ENCODE data around the gene SLC17A9.

Gene SLC17A9

DNA sequence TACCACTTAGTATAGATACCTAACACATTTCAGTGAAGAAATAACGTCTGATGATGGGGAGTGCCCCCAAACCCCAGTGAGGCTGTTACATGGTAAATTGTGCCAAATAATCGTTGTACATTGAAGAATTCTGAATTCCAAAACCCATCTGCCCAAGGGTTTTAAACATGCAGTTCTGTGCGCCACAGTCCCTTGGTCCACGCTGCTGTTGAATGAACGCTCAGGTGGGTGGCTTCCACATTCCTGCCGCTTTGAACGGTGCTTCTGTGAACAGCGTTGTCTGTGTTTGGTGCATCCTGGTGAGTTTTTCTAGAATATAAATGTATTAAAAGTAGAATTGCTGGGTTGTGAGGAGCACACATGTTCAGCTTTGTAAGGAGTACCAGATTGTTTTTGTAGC, 11.6 kb upstream of the SLC17A9 start:
- no peak for DNase-seq

DNA sequence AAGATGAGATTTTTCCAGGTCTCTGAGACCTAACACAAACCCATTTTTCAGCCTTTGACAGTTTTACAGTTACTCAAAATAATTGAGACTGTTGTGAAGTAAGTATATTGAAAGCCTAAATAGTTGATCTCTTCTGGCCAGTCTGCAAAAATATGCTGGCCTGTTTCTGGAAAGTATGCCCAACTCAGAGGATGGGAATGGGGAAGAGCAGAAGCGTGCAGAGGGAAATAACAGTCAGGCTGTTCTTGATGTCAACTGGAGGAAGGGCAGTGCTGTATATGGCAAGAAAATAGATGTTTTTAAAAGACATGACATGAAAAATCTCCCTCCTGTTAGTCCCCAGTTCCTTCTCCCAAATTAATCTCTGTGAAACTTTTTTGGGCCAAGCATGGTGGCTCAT, 10.7 kb upstream of the SLC17A9 start:
- no peak for DNase-seq

DNA sequence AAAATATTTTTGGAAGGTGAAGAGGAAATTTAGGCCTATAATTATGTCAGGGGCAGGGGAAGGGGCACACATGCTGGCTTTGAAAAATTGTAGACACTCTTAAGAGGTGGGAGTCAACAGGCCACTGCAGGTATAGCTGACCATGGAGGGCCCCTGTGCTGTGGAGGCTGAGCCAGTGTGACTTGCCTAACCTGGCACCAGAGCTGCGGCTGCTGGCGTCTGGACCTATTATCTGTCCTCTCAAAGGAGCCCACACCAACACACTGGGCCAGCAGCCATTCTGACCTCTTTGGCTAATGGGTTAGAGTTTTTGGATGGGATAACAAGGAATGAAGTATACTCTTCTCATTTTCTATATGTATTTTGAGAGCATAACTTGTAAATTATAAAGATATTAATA, 10.1 kb upstream of the SLC17A9 start:
- no peak for DNase-seq

DNA sequence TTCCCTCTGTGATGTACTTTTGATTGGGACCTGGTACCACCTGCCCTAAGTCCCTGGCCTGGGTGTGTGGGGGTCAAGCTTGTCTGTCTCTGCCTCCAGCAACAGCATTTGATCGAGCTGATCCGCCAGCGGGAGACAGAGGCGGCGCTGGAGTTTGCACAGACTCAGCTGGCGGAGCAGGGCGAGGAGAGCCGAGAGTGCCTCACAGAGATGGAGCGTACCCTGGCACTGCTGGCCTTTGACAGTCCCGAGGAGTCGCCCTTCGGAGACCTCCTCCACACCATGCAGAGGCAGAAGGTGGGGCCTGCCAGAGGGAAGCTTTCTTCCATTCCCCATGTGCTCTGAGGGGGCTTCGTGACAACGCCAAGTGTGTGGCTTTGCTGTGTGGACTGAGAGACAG, 9.1 kb upstream of the SLC17A9 start:
- no peak for DNase-seq

DNA sequence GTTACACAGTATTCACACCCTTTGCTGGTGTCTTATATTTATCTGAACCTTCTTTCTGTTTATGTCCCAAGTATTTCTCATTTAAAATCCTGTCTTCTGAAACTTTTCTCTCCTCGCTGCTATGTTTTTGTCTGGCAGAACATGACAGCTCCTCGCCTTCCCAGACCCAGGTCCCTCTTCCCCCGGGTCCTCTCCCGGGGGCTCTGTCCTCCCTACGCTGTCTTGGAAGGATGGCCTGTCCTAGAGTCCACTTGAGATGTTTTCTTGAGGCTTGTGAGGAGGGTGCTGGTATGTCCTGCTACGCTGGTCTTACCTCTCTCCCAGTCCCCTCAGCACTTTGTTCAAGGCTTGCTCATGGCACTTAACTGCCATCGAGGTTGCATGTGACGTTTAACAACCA, 8.3 kb upstream of the SLC17A9 start:
- no peak for DNase-seq

DNA sequence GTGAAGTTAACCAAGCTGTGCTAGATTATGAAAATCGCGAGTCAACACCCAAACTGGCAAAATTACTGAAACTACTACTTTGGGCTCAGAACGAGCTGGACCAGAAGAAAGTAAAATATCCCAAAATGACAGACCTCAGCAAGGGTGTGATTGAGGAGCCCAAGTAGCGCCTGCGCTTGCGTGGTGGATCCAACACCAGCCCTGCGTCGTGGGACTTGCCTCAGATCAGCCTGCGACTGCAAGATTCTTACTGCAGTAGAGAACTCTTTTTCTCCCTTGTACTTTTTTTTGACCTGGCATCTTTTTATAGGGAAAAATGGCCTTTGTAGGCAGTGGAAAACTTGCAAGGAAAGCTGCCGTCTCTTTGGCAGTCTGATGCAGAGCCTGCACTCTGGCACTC, 7.8 kb upstream of the SLC17A9 start:
- no peak for DNase-seq

DNA sequence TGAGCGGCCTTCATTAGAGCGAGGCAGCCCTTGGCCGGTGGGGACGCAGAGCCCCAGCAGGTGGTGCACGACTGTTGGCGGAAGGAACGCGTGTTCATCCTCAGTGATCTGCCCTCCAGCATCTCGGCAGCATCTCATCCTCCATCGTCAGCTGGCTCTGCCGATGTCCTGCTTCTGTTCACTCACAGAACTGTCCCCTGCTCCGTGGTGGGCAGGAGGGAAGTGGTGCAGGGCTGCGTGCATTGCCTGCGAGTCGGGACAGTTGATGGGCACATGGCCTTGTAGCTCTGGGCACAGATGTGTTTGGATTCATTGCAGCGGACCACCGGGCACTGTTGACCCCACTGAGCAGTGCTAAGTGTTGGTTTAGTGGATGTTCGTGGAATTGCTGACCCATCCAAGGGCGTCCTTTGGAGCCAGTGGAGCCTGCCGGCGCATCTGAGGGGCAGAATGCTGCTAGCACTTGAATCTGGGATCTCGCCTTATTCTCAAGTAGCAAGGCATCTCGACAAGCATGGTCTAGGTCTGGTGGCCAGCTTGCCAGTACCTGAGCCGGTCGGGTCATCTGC, 6.7 kb upstream of the SLC17A9 start:
- no peak for DNase-seq

DNA sequence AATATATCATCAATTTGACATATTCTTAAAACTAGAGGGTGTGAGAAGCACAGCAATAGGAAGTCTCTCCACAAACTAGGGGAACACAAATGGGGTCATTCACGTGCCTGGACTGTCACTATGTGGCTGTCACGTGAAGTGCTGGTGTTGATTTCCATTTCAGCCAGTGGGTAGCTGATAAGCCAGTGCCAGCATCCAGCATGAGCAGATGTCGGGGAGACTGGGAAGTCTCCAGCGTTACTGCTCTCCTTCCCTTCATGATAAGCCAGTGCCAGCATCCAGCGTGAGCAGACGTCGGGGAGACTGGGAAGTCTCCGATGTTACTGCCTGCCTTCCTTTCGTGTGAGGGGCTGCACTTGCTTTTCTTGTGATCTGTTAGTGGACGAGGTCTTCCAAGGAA, 5.6 kb upstream of the SLC17A9 start:
- DNase-seq = no peak

DNA sequence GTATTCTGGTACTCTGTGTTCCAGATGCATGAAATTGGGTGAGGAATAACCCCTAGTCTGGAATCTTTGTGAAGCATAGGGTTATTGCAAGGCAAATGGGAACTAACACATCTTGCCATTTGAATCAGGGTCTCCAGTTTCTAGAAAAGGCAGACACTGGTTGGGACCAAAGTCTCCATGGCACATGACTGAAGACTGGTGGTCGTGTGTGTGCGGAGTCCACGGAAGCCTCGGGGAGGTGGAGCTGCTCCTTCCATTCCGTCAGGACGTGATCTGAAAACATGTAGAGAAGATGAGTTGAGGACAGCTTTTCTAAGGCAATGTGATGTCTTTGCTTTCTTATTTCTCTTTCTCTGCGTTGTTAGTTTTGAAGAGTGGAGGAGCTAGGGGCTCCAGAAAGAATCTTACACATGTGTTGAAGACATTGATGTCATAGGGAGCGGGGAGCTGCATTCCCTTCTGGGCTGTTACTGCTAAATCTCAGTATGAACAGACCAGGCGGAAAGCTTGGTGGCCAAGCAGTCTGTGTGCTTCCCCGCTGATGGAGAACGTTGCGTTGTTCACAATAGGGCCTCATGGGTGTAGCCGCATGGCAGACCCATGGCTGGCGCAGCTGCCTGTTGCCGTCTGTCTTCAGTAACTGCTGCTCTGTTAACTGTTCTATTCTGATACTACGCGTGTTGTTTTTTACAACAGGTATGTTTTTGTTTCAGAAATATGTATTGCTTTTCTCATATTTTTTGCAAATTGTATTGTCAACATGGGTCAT, 4.8 kb upstream of the SLC17A9 start:
- DNase-seq = no peak

DNA sequence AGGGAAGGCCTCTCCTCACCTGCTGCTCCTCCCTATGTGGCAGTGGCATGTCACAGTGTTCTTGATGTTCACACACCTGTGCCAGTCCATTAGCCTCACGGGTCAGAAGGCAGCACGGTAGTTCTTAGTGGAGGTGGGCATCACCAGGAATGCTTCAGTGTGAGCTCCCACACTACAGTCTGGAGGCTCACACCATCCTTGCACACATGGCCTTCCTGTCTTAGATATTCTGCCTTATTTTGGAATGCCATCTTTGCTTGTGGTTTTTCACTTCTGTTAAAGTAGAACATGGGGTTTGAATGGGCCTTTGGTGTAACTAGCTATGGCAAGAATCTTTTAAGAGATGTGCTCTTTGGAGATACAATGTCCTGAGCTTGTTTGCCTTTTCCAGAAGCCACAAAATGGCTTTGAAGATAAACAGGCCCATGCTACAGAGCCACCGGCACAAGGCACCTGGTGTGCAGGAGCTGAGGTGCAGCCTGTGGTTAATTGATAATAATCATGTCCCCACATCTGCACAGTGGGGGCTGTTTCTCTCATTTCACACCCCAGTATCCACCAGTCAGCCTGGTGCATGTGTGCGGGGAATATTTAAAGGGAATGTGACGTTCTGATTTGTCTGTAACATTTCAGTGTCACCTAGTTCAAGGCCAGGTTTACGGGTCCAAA, 3.2 kb upstream of the SLC17A9 start:
- no peak for DNase-seq

DNA sequence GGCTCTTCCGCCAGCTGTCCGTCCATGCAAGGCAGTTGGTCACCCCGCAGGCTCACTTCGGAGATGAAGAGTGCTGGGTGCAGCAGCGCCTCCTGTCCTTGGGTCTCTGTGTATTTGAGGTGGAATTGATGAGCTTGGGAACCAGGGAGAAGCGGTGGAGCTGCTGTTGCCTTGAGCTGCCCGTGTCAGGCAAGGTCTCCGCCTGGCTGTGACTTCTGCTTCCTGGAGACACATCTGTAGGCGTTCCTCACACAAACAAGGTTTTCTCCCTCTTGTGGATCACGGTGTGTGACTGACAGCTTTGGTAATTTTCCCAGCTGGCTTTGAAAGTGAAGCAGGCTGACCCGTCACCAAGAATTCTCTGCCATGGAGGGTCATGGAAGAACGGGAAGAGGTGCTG, 2.5 kb upstream of the SLC17A9 start:
- no peak for DNase-seq

DNA sequence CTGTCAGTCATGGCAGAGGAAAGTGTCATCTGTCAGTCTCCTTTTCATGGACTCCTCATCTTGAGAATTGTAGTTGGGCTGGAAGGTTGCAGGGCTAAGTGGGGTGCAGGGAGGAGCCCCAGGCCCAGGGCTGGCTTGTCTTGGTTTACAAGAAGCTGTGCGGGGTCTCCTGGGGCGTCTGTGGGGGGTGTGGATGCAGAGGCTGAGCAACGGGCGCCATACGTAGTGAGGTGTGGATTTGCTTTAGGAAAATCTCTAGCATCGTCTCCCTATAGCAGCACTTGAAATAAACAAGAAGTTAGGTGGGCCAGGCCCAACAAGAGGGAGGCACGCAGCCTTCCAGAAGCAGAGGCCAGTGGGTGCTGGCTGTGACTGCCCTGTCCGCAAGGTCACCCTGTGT, 1.8 kb upstream of the SLC17A9 start:
- no peak for DNase-seq

DNA sequence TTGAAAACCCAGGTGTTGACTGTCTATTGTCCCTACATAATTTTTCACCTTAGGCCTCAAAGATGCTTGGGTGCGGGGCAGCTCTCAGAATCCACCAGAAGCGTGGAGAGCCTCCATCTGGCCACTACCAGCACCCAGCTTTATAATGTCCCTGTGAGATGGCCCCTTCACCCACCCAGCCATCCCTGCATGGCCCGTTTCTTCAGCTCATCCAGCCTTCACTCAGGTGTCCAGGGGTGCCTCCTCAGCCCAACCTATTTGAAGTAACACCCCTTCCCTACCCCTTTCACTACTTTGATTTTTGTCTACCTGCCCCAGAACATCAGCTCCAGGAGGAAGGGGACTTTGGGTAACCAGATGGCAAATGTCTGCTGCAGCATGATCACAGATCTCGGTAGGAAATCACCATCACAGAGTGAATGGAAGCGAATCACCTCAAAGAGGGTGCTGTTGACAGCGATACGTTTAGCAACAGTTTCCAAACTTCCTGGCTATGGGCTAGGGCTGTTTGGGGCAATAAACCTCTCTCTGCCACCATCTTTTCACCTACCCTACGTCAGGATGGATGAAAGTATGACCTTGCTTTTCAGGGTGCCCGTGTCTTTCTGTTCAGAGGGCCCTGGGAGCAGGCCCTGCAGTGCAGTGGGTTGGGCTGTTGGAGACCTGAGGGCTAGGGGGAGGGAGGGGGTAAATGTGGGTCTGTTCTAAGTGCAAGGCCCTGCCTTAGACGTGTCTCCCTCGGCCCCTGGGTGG, 1.2 kb upstream of the SLC17A9 start:
- no peak for DNase-seq

DNA sequence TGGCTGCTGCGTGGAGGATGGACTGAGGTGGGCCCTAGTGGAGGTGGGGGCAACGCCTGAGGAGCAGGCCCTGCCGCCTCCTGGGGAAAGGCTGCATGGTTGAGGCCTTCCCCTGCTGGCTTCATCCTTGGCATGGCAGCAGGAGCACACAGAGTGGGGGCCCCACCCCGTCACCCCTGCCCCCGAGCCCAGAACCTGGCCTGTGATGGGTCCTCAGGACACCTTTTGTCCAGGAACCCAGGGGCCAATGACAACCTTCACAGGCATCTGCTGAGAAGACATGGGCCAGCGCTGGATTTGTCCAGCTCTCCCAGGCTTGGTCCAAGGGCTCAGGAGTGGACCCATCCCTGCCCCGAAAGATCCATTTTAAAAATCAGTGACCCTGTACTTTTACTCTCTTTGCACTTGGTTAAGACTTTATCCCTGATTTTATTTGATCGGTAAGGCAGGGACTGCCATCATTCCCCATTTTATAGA, 575 bp upstream of the SLC17A9 start:
- no peak for DNase-seq

DNA sequence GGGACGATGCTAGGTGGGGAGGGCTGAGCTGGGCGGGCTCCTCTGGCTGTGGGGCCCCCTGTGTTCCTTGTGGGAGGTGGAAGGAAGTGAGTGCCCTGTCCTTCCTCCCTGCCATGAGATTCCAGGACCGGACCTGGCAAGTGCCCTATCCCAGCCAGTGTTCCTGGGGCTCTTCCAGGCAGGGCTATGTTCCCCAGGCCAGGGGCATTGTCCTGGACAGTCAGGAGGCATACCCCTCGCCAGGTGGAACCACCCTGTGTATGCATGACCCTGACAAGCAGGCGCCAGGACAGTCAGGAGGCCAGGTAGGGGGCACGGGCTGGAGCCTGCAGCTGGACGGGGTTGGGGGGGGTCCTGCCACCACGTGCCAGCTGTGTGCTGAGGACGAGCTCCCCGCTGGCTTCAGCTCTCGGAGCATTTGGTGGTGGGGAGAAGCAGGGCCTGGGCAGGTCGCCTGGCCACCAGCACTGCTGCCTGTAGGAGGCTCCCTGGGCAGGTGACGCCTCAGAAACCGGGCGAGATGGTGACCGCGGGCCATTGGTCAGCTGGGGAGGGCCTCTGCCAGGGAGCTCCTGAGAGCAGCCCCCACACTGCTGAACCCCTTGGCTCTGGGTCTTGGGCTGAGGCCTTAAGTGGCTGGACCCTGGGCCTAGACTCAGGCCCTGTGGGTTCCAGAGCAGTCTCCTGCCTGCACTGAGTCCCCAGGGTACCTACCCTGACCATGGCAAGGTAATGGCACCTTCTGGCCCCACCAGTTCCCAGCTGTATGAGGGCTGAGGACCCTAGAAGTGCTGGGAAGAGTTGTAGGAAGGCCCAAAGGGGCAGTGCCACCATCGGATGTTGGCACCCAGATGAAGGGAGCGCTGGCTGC, 694 bp downstream of the SLC17A9 start:
- no peak for DNase-seq

DNA sequence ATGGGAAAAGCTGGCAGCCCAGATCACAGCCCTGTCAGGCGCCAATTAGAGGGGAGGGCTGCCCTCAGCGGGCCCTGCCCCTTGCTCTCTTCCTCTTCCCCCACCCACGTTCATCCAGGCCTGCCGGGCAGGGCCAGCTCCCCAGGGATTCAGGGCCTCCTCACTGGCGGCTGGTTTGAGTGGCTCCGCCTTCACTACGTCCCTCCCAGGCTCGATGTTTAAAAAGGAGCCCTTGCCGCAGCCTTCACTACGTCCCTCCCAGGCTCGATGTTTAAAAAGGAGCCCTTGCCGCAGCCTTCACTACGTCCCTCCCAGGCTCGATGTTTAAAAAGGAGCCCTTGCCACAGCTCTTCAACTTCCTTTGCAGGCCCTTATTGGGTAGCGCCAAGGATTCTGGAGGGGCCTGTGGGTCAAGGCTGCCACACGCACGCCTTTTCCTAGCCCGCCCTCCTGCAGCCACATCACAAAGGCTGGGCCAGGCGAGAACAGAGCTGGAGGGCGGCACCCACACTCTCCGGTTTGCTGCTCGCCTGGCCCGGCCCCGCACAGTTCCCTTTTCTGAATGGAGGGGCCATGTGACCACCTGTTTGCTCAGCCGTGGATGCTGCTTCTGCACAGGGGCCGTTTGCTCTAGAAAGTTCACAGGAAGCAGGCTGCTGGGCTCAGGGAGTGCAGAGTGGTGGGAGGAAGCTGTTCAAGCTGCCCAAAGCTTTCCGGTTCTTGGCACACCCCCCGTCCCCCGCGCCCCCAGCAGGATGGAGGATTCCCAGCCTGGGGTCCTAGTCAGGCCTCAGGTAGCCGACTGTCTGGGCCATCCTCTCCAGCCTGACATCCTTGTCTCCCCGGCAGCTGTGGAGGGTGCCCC, 1.6 kb downstream of the SLC17A9 start:
- DNase-seq = no peak

DNA sequence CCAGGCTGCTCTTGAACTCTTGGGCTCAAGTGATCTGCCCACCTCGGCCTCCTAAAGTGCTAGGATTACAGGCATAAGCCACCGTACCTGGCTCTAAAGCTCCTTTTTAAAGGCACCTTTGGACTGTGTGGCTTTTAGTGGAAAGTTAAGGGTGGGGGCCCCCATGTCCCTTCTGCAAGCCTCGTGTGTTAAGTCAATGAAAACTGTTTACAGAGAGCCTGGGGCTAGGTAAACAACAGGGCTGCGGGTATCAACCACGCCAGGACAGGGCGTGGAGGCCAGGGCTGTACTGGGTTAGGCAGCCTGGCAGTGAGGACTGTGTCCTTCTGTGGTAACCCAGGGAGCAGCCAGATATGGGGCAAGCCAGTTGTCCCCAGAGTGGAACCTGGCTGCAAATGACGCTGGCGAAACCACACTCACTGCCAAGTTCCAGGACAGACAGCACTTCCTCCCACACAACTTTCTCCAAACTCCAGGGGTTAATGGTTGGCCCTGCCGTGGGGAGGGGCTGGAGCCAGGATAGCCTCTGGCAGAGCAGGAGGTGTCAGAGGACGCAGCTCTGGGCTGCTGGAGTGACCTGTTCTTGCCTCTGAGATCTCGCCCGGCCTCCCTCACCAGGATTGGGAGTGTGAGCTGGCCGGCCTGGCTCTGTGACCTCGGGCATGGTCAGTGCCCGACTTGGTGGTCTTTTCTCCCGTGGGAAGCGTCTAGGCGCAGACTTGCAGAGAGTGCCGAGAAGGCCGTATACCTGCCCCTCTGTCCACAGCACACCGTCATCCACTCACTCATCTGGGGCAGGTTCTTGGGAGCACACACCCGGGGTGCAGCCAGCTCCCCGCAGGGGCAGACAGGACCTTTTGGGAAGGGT, 3.2 kb downstream of the SLC17A9 start:
- no peak for DNase-seq

DNA sequence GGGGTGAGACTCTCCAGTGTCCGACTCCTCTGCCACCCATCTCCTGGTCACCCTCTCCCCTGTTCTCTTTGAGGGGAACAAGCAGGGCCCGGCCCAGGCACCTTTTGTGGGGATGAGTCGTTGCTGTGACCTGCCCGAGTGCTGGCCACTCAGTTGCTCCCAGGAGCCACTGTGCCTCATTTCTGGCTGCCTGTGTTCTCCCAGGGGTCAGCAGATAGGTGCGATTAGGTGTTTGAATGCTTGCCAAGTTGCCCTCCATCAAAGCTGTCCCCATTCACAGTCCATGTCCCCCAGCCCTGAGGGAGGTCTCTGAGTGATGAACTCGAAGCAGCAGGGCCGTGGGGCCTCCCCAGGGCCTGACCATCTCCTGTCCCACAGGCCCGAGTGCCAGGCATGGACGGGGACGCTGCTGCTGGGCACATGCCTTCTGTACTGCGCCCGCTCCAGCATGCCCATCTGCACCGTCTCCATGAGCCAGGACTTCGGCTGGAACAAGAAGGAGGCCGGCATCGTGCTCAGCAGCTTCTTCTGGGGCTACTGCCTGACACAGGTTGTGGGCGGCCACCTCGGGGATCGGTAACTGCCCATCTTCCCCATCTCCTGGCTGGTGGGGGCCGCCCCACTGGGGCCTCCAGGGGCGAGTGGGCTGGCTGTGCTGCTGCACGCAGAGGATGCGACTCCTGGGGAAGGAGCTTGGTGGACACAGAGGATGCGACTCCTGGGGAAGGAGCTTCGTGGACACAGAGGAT, 4.1 kb downstream of the SLC17A9 start:
- DNase-seq = no peak

Measured in NCI-H1694 (cell line).